Measurements from ENCODE around the gene ERFL. TPM values are rescaled to one million over a fixed set of nuclear protein-coding genes. Genes with fewer than 3 reads are reported as not detected.

The ERFL gene
- total RNA-seq, 1 experiment from 2014 or later: 0.79 TPM

- TF ChIP-seq SP1 (IDR thresholded peaks at IDR 0.05; ENCODE audit: low read depth): no peak
- TF ChIP-seq MAX (IDR thresholded peaks at IDR 0.05): no peak
- no peak for TF ChIP-seq REST (IDR thresholded peaks at IDR 0.05; ENCODE audit: low read depth)
These were observed 37.3 kb downstream of the ERFL start (continued) for GRCh38 chr19:41890936-41891335.

- Histone ChIP-seq H3K27me3 (ENCODE audit: insufficient read depth, low read length) (no peaks in the 10 kb centered on the region), H3K9ac (ENCODE audit: low read length) (no peak overlapping the region), H3K36me3 (ENCODE audit: control insufficient read depth in 1 of 2, insufficient read depth in 2 of 2, low read length in 2 of 2) (peaks cover 11 to 18% of the 10 kb centered on the region in 2 experiments), H3K27ac (ENCODE audit: low read depth, low read length) (no peak overlapping the region), H2AFZ (ENCODE audit: low read depth, low read length, poor library complexity, severe bottlenecking) (no peak overlapping the region), H3K9me2 (ENCODE audit: insufficient read depth) (no peaks in the 10 kb centered on the region), H3K79me2 (ENCODE audit: insufficient read depth, low read length) (peaks cover 47% of the 10 kb centered on the region), H4K20me1 (ENCODE audit: insufficient read depth) (no peaks in the 10 kb centered on the region), H3K9me3 (ENCODE audit: control insufficient read depth in 1 of 2, insufficient read depth in 1 of 2, low read depth in 1 of 2, low read length in 2 of 2) (no peaks in the 10 kb centered on the region), H3K4me1 (ENCODE audit: control insufficient read depth in 1 of 2, insufficient read depth in 2 of 2, low read length in 2 of 2) (peaks cover 27 to 41% of the 10 kb centered on the region in 2 experiments), H3K4me2 (ENCODE audit: low read length) (no peak overlapping the region), H3K4me3 (replicated peaks in 1 of 2; ENCODE audit: low read depth in 1 of 2, low read length in 2 of 2) (no peak overlapping the region)
- CTCF ChIA-PET: no interaction called here
- ATAC-seq (no peak), DNase-seq (ENCODE audit: low read depth, low spot score) (no peak)
- BruUV-seq (replicated peaks): no TSS peak
- intact Hi-C loops (cut with micrococcal nuclease): no loop called here
- RAD21 ChIA-PET (ENCODE audit: low non-redundant PET in 1 of 2, low total read pairs in 2 of 2, uncharacterized antibody in 2 of 2, unreplicated experiment in 2 of 2): no interaction called here
- POLR2A ChIA-PET: no interaction called here
- no peak for TF ChIP-seq SRF (IDR thresholded peaks at IDR 0.05; ENCODE audit: low read depth)
- no peak for TF ChIP-seq SP1 (IDR thresholded peaks at IDR 0.05; ENCODE audit: low read depth)
- TF ChIP-seq EZH2 (IDR thresholded peaks at IDR 0.05): no peak
- no peak for TF ChIP-seq MAX (IDR thresholded peaks at IDR 0.05)
- no peak for TF ChIP-seq CBX3 (IDR thresholded peaks at IDR 0.05; ENCODE audit: low read depth)
- TF ChIP-seq ELF1 (IDR thresholded peaks at IDR 0.05; ENCODE audit: borderline replicate concordance, low read depth): no peak
- no peak for TF ChIP-seq CEBPB (IDR thresholded peaks at IDR 0.05; ENCODE audit: low read depth)
- no peak for TF ChIP-seq EZH2phosphoT487 (IDR thresholded peaks at IDR 0.05; ENCODE audit: borderline replicate concordance)
- no peak for TF ChIP-seq CTCF (IDR thresholded peaks at IDR 0.05 in 2 of 3, conservative IDR thresholded peaks at IDR 0.05 in 1 of 3; ENCODE audit: borderline replicate concordance in 1 of 3, insufficient read depth in 1 of 3, low read depth in 2 of 3, low read length in 2 of 3)
These were observed 38.4 kb downstream of the ERFL start for GRCh38 chr19:41889896-41890295.

Data from HCT116 (cell line).